Ammon's horn (tissue), 1 donor: ENCODE results near the gene HRH3.

Experiments
- DNase-seq: peaks from one replicate; pipeline ENCODE4 v3.0.0-alpha.2; 2016; ENCODE audit warnings: low spot score

Gene HRH3

GRCh38 chr20:62215020-62215990 lies 4.8 kb downstream of the HRH3 start:
- no peak for DNase-seq

GRCh38 chr20:62214067-62214466 lies 6.0 kb downstream of the HRH3 start:
- no peak for DNase-seq

DNA sequence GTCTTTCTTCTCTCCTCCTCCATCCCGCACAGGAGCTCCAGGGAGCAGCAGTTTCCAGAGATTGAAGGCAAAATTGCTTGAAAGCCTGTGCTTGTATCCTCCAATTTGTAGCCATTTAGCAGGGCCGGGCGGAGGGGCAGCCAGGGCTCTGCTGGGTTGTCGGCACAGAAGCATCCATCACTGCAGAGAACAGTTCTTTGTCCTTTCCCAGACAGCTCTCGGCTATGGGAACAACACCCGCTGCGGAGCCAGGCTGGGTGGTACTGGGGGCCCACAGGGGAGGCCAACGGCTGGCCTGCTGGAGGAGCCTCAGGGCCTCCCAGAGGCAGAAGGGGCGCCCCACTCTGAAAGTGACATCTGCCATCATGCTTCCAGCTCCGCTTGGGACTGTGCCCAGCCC lies 7.8 kb downstream of the HRH3 start:
- DNase-seq = no peak

- DNase-seq = no peak
These were observed 8.2 kb downstream of the HRH3 start for GRCh38 chr20:62211769-62212288.

DNA sequence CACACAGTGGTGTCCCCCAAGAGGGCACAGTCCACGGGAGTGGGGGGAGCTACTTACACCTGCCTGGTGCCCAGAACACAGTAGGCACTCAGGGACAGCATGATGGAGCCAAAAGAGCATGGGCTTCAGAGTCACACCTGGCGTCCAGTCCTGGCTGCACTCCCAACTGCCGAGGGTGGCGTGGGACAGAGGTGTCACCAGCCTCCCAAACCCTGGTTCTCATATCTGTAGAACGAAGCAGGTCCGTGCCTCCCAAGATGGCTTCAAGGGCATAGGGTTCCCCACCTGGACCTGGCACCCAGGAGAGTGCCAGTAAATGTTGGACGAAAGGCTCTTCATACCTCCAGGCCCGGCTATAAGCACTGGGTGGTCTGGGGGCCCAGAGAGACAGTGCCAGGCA lies 8.9 kb downstream of the HRH3 start:
- no peak for DNase-seq

DNA sequence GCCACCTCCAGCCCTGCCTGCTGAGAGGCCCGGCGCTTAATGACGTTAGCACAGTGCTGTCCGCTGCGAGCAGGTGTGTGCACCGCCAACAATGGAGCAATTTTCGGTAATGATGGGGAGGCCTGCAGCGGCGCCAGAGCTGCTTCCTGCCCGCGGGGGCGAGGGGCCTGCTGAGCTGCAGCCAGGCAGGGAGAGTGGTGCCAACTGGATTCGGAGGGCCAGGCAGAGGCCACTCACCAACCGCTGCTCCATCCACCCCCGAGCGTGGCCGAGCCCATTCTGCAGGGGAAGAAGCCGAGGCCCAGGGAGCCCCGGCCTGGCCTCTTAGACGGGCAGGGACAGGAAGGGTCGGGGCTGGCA lies 9.6 kb downstream of the HRH3 start:
- DNase-seq = no peak

- DNase-seq = no peak
These were observed 10.1 kb downstream of the HRH3 start for GRCh38 chr20:62209850-62210495.

DNA sequence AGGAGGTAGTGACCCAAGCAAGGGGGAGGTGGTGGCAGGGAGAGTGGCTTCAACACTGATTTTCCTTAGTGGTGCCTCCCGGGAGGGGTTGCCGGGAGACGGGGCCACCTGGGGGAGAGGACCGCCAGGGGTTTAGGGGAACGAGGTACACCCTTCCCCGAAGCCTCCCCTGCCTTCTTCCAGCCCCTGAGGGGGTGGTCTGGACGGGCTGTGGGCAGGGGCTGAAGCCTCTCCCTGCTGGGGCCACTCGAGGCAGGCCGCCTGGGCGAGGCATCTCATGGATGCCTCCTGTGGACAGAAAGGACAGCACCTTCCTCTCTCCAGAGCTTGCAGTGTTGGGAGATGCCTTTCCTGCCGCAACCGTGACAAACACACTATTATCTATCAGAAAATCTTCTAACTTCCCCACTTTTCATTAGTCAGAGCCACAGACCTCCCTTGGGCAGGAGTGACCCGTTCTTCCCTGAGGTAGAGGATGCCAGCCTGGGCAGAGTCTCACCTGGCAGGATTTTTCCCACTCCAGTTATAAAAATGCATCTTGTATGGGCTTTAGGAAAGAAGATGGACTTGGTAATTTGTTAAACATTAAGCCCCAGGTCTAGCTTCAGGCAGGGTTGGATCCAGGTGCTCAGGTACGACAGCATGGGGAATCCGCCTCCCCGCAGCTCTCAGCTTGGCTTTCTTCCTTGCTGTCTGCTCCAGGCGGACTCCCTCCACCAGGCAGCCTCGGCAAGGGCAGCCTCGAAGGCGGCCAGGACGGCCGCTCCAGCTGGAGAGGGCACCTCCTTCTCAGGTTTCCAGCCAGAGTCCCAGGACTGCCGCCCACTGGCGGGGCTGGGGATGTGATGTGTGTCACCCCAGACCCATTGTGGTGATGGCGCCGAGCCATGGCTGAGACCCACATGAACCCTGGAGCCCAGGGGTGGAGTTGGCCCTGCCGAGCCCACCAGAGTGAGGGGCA lies 11.0 kb downstream of the HRH3 start:
- no peak for DNase-seq

DNA sequence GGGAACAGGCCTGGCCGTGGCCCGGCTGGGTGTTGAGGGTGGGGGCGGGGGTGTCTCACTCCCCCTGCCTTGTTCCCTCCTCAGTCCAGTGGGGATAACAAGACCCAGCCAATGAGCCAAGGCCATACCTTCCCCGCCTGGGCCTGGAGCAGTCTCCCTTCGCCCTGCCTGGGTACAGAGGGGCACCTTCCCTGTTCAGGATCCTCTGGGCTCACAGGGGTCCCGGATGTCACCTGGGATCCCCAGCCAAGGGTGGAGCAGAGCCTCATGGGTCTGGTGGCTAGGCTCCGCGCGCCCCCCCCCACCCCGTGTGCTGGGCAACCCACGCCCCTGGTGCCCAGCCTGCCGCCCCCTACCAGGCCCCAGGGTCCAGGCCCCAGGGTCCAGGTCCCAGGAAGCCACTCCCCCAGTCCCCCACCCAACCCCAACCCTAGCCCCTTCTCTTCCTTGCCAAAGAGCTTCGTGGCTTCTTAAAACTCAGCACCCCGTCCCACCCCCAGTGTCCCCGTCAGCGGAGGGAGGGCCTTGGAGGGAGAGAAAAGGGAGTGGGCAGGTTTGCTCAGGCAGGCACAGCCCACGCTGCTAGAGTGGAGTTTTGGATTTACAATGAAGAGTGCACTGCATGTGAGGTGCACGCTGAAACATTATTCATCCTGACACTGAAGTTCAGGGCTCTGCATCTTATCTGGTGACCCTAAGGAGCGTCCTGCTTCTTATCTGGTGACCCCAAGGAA lies 11.8 kb downstream of the HRH3 start:
- DNase-seq = peak; percentile 32

GRCh38 chr20:62206388-62206775 lies 13.7 kb downstream of the HRH3 start:
- no peak for DNase-seq

GRCh38 chr20:62205618-62206387 lies 14.3 kb downstream of the HRH3 start:
- no peak for DNase-seq

GRCh38 chr20:62203378-62204030 lies 16.6 kb downstream of the HRH3 start:
- DNase-seq = no peak

DNA sequence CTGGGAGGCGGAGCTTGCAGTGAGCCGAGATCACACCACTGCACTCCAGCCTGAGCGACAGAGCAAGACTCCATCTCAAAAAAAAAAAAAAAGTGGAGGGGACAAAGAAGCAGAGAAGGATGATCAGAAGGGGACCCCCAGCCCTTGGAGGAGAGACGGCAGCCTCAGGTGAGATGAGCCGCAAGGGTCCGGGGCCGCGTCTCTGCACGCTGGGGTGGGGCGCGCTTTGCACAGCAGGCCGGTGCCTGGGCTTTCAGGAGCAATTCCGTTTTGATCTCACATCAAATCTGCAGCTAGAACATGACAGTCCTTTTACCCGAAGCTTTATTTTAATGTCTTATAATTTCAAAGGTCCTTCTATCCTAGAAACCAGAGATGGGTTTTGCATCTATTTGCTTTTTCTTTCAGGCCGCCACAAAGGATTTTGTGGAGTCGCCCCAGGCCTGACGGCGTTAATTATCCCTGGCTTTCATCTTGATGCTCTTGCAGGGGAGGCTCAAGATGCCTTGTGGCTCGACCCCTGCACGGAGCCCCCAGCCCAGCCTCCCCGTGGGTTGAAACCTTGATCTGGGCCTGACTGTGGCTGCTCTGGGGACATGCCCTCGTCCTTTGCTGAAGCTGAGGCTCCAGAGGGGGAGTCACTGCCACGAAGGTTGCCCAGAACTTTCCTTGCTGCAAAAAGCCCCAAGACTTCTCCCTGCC lies 17.3 kb downstream of the HRH3 start:
- no peak for DNase-seq

DNA sequence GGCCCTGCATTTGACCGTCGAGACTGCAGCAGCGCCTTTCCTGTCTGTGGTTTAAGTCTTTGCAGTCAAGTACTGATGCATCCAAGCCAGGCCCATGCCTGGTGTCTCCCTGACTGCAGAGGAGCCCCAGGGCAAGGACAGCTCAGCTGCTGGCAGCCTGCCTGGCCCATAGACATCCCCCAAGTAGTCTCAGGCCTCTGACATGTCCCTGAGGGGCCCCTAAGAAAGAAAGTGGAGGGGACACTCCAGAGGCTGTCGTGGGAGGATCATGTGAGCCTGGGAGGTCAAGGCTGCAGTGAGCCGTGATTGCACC lies 18.0 kb downstream of the HRH3 start:
- no peak for DNase-seq

- DNase-seq = no peak
These were observed 18.6 kb downstream of the HRH3 start for GRCh38 chr20:62201173-62202082.

DNA sequence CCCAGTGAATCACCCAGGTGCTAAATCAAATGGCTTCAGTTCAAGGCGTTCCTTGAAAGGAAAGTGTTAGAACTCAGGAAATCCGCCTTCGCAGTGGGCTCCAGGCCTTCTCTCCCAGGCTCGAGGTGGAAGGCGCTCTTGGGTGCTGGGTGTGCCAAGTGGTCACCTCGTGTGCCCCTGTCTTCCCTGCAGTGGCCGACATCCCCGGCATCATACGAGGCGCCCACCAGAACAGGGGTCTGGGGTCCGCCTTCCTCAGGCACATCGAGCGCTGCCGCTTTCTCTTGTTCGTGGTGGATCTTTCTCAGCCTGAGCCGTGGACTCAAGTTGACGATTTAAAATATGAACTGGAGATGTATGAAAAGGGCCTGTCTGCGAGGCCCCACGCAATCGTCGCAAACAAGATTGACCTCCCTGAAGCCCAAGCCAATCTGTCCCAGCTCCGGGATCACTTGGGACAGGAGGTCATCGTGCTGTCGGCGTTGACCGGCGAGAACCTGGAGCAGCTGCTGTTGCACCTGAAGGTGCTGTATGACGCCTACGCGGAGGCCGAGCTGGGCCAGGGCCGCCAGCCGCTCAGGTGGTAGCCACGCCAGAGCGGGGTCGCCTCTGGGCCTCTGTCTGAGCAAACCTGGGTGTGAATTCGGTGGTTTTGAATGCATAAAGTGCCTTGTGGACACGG lies 19.4 kb downstream of the HRH3 start:
- no peak for DNase-seq

GRCh38 chr20:62198931-62199330 lies 21.1 kb downstream of the HRH3 start:
- DNase-seq = no peak

DNA sequence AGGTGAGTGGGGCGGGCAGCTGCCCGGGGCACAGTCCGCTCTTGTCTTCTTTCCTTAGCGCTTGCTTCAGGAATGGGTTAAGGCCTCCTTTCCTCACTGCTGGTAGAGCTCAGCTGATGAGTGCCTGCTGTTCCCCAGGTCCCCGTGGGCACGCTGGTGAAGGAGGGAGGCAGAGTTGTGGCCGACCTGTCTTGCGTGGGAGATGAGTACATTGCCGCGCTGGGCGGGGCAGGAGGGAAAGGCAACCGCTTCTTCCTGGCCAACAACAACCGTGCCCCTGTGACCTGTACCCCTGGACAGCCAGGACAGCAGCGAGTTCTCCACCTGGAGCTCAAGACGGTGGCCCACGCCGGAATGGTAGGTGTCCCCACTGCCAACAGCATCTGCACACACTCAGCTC lies 21.6 kb downstream of the HRH3 start:
- DNase-seq = no peak
